ENCODE measurements around the gene NDUFA13.

The NDUFA13 gene

GRCh38 chr19:19571071-19571786 lies 55.2 kb downstream of the NDUFA13 start:
- Histone ChIP-seq H3K4me3 (ENCODE audit: low read length, poor library complexity, severe bottlenecking) (no peak overlapping the region), H3F3A (ENCODE audit: low read depth) (no peaks in the 10 kb centered on the region), H3K36me3 (ENCODE audit: insufficient read depth, low read length) (no peaks in the 10 kb centered on the region), H3K9ac (ENCODE audit: low read depth, low read length, poor library complexity, severe bottlenecking) (no peak overlapping the region), H3K79me2 (ENCODE audit: insufficient read depth, low read length) (no peaks in the 10 kb centered on the region), H3K4me2 (ENCODE audit: low read depth, low read length, poor library complexity, severe bottlenecking) (no peak overlapping the region), H4K20me1 (ENCODE audit: insufficient read depth, low read length, poor library complexity, severe bottlenecking) (no peaks in the 10 kb centered on the region), H2AFZ (ENCODE audit: low read length) (no peak overlapping the region), H3K4me1 (ENCODE audit: insufficient read depth, low read length, poor library complexity, severe bottlenecking) (no peaks in the 10 kb centered on the region), H3K27me3 (ENCODE audit: insufficient read depth, low read length, poor library complexity, severe bottlenecking) (no peaks in the 10 kb centered on the region), H3K9me2 (replicated peaks; ENCODE audit: low read depth, low read length) (no peaks in the 10 kb centered on the region), H3K9me3 (ENCODE audit: insufficient read depth, low read depth, low read length) (no peaks in the 10 kb centered on the region)
- TF ChIP-seq EZH2phosphoT487 (IDR thresholded peaks at IDR 0.05; ENCODE audit: borderline replicate concordance) (no peak), CTCF (conservative IDR thresholded peaks at IDR 0.05; ENCODE audit: low read length) (no peak)

GRCh38 chr19:19575411-19575810 lies 59.4 kb downstream of the NDUFA13 start:
- TF ChIP-seq EZH2phosphoT487 (IDR thresholded peaks at IDR 0.05; ENCODE audit: borderline replicate concordance) (no peak), CTCF (conservative IDR thresholded peaks at IDR 0.05; ENCODE audit: low read length) (no peak)
- H3K9ac ChIP-seq (ENCODE audit: low read depth, low read length, poor library complexity, severe bottlenecking) = no peak overlapping the region
- no peaks in the 10 kb centered on the region for H4K20me1 ChIP-seq (ENCODE audit: insufficient read depth, low read length, poor library complexity, severe bottlenecking)
- H2AFZ ChIP-seq (ENCODE audit: low read length) = no peak overlapping the region
- no peak overlapping the region for H3K4me3 ChIP-seq (ENCODE audit: low read length, poor library complexity, severe bottlenecking)
- no peaks in the 10 kb centered on the region for H3K9me3 ChIP-seq (ENCODE audit: insufficient read depth, low read depth, low read length)
- no peaks in the 10 kb centered on the region for H3K27me3 ChIP-seq (ENCODE audit: insufficient read depth, low read length, poor library complexity, severe bottlenecking)
- H3K36me3 ChIP-seq (ENCODE audit: insufficient read depth, low read length) = no peaks in the 10 kb centered on the region
- H3F3A ChIP-seq (ENCODE audit: low read depth) = no peaks in the 10 kb centered on the region
- H3K79me2 ChIP-seq (ENCODE audit: insufficient read depth, low read length) = no peaks in the 10 kb centered on the region
- H3K9me2 ChIP-seq (replicated peaks; ENCODE audit: low read depth, low read length) = no peaks in the 10 kb centered on the region
- H3K4me2 ChIP-seq (ENCODE audit: low read depth, low read length, poor library complexity, severe bottlenecking) = no peak overlapping the region
- H3K4me1 ChIP-seq (ENCODE audit: insufficient read depth, low read length, poor library complexity, severe bottlenecking) = no peaks in the 10 kb centered on the region
